Neural crest cell (in vitro differentiated cells): ENCODE results near the gene PRR22. TPM values are rescaled to one million over a fixed set of nuclear protein-coding genes. Genes with fewer than 3 reads are reported as not detected.

ENCODE experiments used
- DNase-seq: peaks from one replicate; pipeline ENCODE4 v3.0.0; 2021; ENCODE audit warnings: low read depth, mixed read lengths, low spot score
- H3K27ac Mint-ChIP-seq: one replicate; pipeline ENCODE4 v1.8.0; 2021; ENCODE audit warnings: mild to moderate bottlenecking, mixed read lengths; ENCODE audit not compliant: unreplicated experiment
- H3K27me3 Mint-ChIP-seq: 2 replicates; pipeline ENCODE4 v1.8.0; 2021; ENCODE audit warnings: low read depth, mild to moderate bottlenecking, mixed read lengths
- H3K36me3 Mint-ChIP-seq: 2 replicates; pipeline ENCODE4 v1.8.0; 2021; ENCODE audit warnings: low read depth, mild to moderate bottlenecking, mixed read lengths
- H3K4me1 Mint-ChIP-seq: 2 replicates; pipeline ENCODE4 v1.8.0; 2021; ENCODE audit warnings: mixed read lengths
- H3K4me3 Mint-ChIP-seq: one replicate; pipeline ENCODE4 v1.8.0; 2021; ENCODE audit warnings: mild to moderate bottlenecking, mixed read lengths
- H3K9me3 Mint-ChIP-seq: 2 replicates; pipeline ENCODE4 v1.8.0; 2021; ENCODE audit warnings: mixed read lengths
- CTCF ChIP-seq: fragments of 200-600 bp; sonication (generic); conservative IDR thresholded peaks from 2 replicates; pipeline ENCODE4 v1.5.0; 2021; ENCODE audit warnings: antibody characterized with exemption, mild to moderate bottlenecking
- total RNA-seq: library from RNA; stranded (reverse); gene quantifications from 2 replicates; pipeline ENCODE4 v1.2.1, GENCODE V29; 2021

Gene PRR22
- total RNA-seq, 1 donor from 2014 or later = 6.7 TPM

GRCh38 chr19:5773276-5773675 lies 11.3 kb downstream of the PRR22 start:
- TF ChIP-seq CTCF = no peak
- no peak overlapping the region for H3K4me3 Mint-ChIP-seq
- H3K36me3 Mint-ChIP-seq = no peaks in the 10 kb centered on the region
- peak overlapping the region; percentile 30 for H3K27ac Mint-ChIP-seq
- H3K4me1 Mint-ChIP-seq = no peaks in the 10 kb centered on the region
- H3K9me3 Mint-ChIP-seq = no peaks in the 10 kb centered on the region
- no peaks in the 10 kb centered on the region for H3K27me3 Mint-ChIP-seq
- no peak for DNase-seq

GRCh38 chr19:5772416-5772815 lies 12.1 kb downstream of the PRR22 start:
- no peaks in the 10 kb centered on the region for H3K36me3 Mint-ChIP-seq
- no peak for TF ChIP-seq CTCF
- no peaks in the 10 kb centered on the region for H3K9me3 Mint-ChIP-seq
- no peak overlapping the region for H3K27ac Mint-ChIP-seq
- H3K27me3 Mint-ChIP-seq = no peaks in the 10 kb centered on the region
- no peak for DNase-seq
- H3K4me1 Mint-ChIP-seq = no peaks in the 10 kb centered on the region
- H3K4me3 Mint-ChIP-seq = no peak overlapping the region

DNA sequence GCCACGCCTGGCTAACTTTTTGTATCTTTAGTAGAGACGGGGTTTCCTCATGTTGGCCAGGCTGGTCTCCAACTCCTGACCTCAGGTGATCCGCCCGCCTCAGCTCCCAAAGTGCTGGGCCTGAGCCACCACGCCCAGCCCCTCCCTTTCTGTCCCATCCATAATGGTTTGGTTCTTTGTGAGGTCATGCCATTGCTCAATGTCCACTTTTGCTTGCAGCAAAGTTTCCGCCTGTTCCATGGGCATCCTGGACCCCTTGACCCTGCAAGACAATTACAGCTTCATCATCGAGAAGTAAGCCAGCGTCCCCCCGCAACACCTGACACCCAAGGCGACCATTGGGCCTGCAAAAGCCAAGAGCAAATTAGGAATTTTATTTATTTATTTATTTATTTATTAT lies 16.6 kb downstream of the PRR22 start:
- DNase-seq = no peak
- Mint-ChIP-seq H3K27me3 (no peaks in the 10 kb centered on the region), H3K4me1 (no peaks in the 10 kb centered on the region), H3K36me3 (no peaks in the 10 kb centered on the region), H3K4me3 (no peak overlapping the region), H3K27ac (no peak overlapping the region), H3K9me3 (no peaks in the 10 kb centered on the region)
- no peak for TF ChIP-seq CTCF

DNA sequence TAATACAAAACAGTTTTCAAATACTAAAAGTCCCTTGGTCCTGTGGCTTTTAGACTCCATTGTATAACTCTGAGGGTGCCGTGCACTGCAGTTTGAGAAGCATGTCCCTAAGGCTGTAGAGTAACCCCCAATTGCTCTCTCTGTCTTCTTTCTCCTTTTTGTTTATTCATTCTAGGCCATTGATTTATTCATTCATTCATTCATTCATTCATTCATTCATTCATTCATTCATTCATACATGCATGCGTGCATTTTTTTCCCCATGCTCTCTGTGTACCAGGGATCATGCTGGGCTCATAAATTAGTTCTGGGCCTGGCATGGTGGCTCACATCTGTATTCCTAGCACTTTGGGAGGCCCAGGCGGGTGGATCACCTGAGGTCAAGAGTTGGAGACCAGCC lies 19.3 kb downstream of the PRR22 start:
- no peak overlapping the region for H3K4me3 Mint-ChIP-seq
- no peak overlapping the region for H3K27ac Mint-ChIP-seq
- no peak for DNase-seq
- no peaks in the 10 kb centered on the region for H3K4me1 Mint-ChIP-seq
- no peaks in the 10 kb centered on the region for H3K36me3 Mint-ChIP-seq
- peaks cover 6% of the 10 kb centered on the region for H3K27me3 Mint-ChIP-seq
- peaks cover 6% of the 10 kb centered on the region for H3K9me3 Mint-ChIP-seq
- no peak for TF ChIP-seq CTCF

DNA sequence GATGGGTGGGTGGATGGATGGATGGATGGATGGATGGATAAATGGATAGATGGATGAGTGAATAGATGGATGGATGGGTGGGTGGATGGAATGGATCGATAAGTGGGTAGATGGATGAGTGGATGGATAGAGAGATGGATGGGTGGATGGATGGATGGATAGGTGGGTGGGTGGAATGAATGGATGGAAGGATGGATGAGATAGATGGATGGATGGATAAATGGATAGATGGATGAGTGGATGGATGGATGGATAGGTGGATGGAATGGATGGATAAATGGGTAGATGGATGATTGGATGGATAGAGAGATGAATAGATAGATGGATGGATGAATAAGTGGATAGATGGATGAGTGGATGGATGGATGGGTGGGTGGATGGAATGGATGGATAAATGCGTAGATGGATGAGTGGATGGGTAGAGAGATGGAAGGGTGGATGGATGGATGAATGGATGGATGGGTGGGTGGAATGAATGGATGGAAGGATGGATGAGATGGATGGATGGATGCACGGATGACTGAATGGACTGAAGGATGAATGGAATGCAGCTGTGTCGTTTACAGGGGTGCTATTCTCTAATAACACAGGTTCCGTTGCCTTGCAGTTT lies 21.8 kb downstream of the PRR22 start:
- DNase-seq = no peak
- no peak overlapping the region for H3K4me3 Mint-ChIP-seq
- no peaks in the 10 kb centered on the region for H3K36me3 Mint-ChIP-seq
- H3K9me3 Mint-ChIP-seq = peaks cover 6% of the 10 kb centered on the region
- no peak overlapping the region for H3K27ac Mint-ChIP-seq
- no peaks in the 10 kb centered on the region for H3K4me1 Mint-ChIP-seq
- H3K27me3 Mint-ChIP-seq = peaks cover 6% of the 10 kb centered on the region
- TF ChIP-seq CTCF = no peak
